Large intestine (tissue), 3 donors: ENCODE data around the gene TEX29. TPM values are rescaled to one million over a fixed set of nuclear protein-coding genes. Genes with fewer than 3 reads are reported as not detected.

Experiments used
- DNase-seq, 2 donors: peaks; one replicate each; pipeline versions ENCODE4 v3.0.0 to v3.0.0-alpha.2; 2013
- H3K27ac ChIP-seq: one replicate; pipeline ENCODE4 v1.5.1; 2013; ENCODE audit warnings: low read length
- H3K27me3 ChIP-seq: 2 replicates; pipeline ENCODE4 v1.6.1; 2013; ENCODE audit warnings: low read length; ENCODE audit not compliant: control insufficient read depth, insufficient read depth
- H3K36me3 ChIP-seq: 2 replicates; pipeline ENCODE4 v1.6.1; 2013; ENCODE audit warnings: low read length; ENCODE audit not compliant: control insufficient read depth, insufficient read depth
- H3K4me1 ChIP-seq: one replicate; pipeline ENCODE4 v1.6.1; 2013; ENCODE audit warnings: low read length; ENCODE audit not compliant: control insufficient read depth, insufficient read depth
- H3K4me3 ChIP-seq: one replicate; pipeline ENCODE4 v1.5.1; 2013; ENCODE audit warnings: low read length
- H3K9me3 ChIP-seq: one replicate; pipeline ENCODE4 v1.6.1; 2013; ENCODE audit warnings: mild to moderate bottlenecking, low read depth, low read length, moderate library complexity; ENCODE audit not compliant: control insufficient read depth
- WGBS: methylation state at CpG from one replicate; pipeline ENCODE4 v1.1.5; 2013; ENCODE audit warnings: low lambda C conversion rate; ENCODE audit not compliant: insufficient coverage; 5-methylcytosine and 5-hydroxymethylcytosine counted together
- polyA plus RNA-seq: library from polyadenylated mRNA; unstranded; fragments of 120-200 nt; gene quantifications from one replicate; pipeline ENCODE4 v1.2.1, GENCODE V29; 2013

TEX29 gene
- polyA plus RNA-seq, 1 donor: 0.22 TPM

- no peak overlapping the region for H3K4me3 ChIP-seq
- peaks cover 3% of the 10 kb centered on the region for H3K9me3 ChIP-seq
- H3K4me1 ChIP-seq: no peaks in the 10 kb centered on the region
- no peak for DNase-seq
- no peaks in the 10 kb centered on the region for H3K36me3 ChIP-seq
- WGBS: 70% methylated on average over 2 of the region's 11 CpGs
- no peaks in the 10 kb centered on the region for H3K27me3 ChIP-seq
- no peak overlapping the region for H3K27ac ChIP-seq
These were observed 64.2 kb downstream of the TEX29 start for GRCh38 chr13:111384441-111385182.

DNA sequence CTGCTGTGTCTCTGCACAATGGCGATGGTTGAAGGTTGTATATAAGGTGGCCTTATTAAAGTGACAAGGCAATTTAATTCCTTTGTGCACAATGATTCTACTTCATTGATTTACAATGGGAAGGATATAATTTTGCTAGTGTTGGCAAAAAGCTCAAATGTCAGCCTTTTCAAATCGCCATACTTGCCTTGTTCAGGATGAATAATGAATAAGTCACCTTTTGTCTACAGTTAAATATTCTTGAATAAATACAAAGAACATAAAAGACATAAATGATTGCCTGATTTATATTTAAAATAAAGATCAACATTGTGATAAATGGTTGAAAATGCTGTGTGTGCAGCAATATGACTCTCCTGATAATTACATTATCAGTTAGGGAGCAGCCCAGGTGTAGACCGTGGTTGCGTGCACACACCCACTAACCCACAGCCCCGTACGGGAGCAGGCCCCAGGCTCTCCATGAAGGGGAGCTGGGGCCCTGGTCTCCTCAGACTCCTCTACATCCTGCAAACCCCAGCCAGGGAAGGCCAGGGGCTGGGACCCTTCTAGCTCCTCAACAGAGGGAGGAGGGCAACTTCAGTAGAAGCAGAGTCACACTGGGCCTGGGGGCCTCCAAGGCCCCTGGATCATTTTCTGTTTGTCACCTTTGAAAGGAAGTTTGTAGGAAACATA lies 64.9 kb downstream of the TEX29 start:
- H3K27ac ChIP-seq: no peak overlapping the region
- 63% methylated on average over 1 of the region's 6 CpGs for WGBS
- H3K4me1 ChIP-seq: no peaks in the 10 kb centered on the region
- no peak overlapping the region for H3K4me3 ChIP-seq
- no peaks in the 10 kb centered on the region for H3K27me3 ChIP-seq
- DNase-seq: no peak
- peaks cover 3% of the 10 kb centered on the region for H3K9me3 ChIP-seq
- H3K36me3 ChIP-seq: no peaks in the 10 kb centered on the region

DNA sequence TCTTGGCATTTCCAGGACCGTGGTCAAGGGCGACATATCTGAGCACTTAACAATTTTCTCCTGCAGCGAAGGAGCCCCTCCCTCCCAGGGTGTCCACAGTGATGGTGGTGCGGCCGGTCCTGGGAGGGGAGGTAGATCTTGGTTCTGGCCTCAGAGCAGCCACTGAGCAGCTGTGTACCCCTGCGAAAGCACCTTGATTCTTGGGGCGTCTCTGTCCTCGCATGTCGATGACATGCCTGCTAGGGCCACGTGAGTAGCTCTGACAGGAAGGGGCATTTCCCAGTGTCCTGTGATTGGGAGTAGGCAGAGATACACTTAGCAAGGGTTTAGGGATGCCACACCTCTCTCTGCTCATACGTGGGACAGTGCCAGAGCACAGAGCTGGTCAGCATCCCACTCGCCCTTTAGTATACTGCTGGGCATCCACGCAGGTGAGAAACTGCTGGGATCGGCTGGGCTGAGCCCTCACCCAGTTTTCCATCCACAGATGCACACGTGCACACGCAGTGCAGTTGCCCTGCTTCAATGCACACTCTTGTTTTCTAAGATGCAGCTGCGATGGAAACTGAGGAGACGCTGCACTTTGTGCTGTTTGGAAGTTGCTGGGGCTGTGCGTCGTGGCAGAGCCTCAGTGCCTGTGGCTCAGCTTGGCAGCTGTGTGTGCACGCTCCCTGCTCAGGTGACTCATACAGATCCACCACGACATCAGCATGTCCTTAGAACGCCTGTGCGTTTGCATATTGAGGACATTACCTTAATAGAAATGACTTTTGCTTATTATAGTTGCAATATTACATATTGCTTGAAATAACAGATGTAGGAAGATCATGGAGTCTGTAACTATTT lies 66.8 kb downstream of the TEX29 start:
- H3K9me3 ChIP-seq: no peaks in the 10 kb centered on the region
- WGBS: no CpG with 5 or more reads among the region's 24 CpGs
- no peaks in the 10 kb centered on the region for H3K27me3 ChIP-seq
- no peaks in the 10 kb centered on the region for H3K4me1 ChIP-seq
- H3K27ac ChIP-seq: no peak overlapping the region
- no peak for DNase-seq
- no peaks in the 10 kb centered on the region for H3K36me3 ChIP-seq
- no peak overlapping the region for H3K4me3 ChIP-seq

- H3K4me1 ChIP-seq: no peaks in the 10 kb centered on the region
- H3K27ac ChIP-seq: no peak overlapping the region
- WGBS: no CpG with 5 or more reads among the region's 18 CpGs
- no peaks in the 10 kb centered on the region for H3K36me3 ChIP-seq
- no peak for DNase-seq
- H3K27me3 ChIP-seq: no peaks in the 10 kb centered on the region
- H3K9me3 ChIP-seq: no peaks in the 10 kb centered on the region
- no peak overlapping the region for H3K4me3 ChIP-seq
These were observed 67.6 kb downstream of the TEX29 start for GRCh38 chr13:111387945-111388600.

DNA sequence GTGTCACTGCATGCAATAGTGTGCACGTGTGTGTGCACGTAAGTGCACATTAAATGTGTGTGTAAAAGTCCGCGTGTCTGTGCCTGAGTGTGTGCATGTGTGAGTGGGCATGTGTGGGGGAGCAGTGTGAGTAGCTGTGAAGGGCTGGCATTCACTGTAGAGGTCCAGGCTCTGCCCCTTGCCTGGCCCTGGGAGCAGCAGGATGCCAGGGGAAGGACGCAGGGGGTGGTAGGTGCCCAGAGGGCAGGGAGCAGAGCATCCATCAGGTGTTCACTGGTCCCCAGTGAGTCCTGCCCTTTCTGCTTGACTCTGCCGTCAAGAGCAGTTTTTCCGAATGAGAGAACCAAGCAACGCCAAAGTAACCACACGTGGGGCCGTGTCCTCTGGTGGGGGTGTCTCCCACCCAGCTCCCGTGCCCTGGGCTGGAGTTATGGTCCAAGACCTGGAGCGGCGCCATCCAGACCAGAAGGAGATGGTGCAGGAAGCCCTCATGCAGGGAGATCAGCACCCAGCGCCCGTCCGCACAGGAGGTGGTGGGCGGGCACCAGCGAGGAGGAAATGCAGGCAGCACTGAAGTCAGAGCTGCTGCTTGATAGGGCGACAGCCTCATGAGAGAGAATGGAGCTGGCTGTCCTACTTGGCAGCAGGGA lies 68.5 kb downstream of the TEX29 start:
- DNase-seq: no peak
- no CpG with 5 or more reads among the region's 19 CpGs for WGBS
- H3K9me3 ChIP-seq: no peaks in the 10 kb centered on the region
- H3K27me3 ChIP-seq: no peaks in the 10 kb centered on the region
- no peaks in the 10 kb centered on the region for H3K36me3 ChIP-seq
- H3K4me3 ChIP-seq: no peak overlapping the region
- H3K4me1 ChIP-seq: no peaks in the 10 kb centered on the region
- no peak overlapping the region for H3K27ac ChIP-seq

DNA sequence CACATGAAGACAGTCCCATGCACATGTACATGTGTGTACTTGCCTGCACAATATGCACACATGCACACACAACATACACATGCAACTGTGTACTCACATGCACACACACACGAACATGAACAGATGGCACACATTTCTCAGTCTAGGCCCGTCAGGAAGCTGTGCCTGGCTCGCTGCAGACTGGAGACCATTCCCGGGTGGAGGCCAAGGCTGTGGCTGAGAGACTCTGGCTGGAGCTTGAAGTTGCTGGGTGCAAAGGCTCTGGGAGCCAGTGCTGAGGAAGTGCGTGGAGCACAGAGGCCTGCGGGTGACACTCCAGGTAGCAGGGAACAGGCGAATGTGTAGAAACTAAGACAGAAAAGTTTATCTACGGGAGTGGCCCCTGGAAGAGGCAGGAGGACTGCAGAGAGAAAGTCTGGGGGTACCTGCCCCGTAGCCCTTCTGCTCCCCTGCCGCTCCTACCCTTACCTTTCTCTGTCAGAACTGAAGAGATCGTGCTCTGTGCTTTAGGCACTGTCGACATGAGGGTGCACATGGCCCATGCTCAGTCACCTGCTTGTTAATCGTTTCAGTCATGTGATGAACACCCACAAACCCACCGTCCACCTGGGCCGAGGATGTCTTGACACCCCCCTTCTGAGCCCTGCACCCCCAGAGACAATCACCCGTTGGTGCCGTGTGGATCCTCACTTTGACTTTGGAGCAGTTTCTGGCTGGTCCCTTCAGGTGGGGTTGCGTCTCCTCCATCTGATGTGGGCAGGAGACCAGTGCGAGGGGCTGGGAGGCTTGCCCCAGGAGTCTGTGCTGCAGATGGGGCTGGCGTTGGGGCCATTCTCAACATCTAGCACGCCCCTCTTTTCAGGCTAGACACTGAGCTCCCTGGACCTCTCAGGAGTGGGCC lies 69.4 kb downstream of the TEX29 start:
- no peaks in the 10 kb centered on the region for H3K36me3 ChIP-seq
- no peak for DNase-seq
- H3K27me3 ChIP-seq: no peaks in the 10 kb centered on the region
- H3K9me3 ChIP-seq: no peaks in the 10 kb centered on the region
- H3K4me3 ChIP-seq: no peak overlapping the region
- no peaks in the 10 kb centered on the region for H3K4me1 ChIP-seq
- no peak overlapping the region for H3K27ac ChIP-seq
- WGBS: no CpG with 5 or more reads among the region's 21 CpGs

DNA sequence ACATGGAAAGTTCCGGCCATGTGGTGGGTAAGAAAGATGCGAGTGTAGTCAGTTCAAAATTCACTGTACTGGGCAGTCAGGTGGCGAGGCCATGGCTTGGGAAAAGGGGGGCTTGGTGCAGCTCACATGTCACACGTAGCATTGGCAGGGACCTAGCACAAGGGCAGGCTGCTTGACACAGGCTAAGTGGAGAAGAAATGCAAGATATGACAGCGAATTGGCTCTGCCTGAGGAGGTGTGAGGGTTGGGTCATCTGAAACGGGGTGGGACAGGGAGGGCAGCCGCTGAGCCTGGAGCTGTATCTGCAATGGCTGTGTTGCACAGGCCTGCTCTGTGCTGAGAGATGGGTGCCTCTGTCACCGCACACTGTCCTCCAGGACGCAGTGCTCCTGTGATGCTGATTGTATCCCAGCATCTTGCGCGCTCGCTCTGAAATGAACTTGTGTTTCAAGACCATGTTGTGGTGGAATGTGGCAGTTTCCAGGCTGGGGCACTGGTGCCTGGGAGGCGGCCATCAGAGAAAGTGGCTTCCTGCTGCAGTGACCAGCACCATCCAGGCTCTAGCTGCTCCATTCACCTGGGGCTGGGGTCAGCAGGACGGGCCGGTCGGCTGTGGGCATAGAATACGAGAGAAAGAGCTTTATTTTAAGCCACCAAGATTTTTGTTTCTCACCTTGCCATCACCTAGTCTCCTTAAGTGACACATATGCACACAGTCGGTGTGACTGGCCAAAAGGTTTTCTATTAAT lies 70.3 kb downstream of the TEX29 start:
- no CpG with 5 or more reads among the region's 18 CpGs for WGBS
- Histone ChIP-seq H3K27ac (no peak overlapping the region), H3K9me3 (no peaks in the 10 kb centered on the region), H3K27me3 (no peaks in the 10 kb centered on the region), H3K4me3 (no peak overlapping the region), H3K36me3 (no peaks in the 10 kb centered on the region), H3K4me1 (no peaks in the 10 kb centered on the region)
- DNase-seq: no peak

- Histone ChIP-seq H3K36me3 (no peaks in the 10 kb centered on the region), H3K4me1 (no peaks in the 10 kb centered on the region), H3K4me3 (no peak overlapping the region), H3K9me3 (no peaks in the 10 kb centered on the region), H3K27ac (no peak overlapping the region), H3K27me3 (no peaks in the 10 kb centered on the region)
- WGBS: no CpG with 5 or more reads among the region's 9 CpGs
- DNase-seq: no peak
These were observed 72.0 kb downstream of the TEX29 start for GRCh38 chr13:111392486-111392885.
